ENCODE results near the gene PRICKLE1.

DNA sequence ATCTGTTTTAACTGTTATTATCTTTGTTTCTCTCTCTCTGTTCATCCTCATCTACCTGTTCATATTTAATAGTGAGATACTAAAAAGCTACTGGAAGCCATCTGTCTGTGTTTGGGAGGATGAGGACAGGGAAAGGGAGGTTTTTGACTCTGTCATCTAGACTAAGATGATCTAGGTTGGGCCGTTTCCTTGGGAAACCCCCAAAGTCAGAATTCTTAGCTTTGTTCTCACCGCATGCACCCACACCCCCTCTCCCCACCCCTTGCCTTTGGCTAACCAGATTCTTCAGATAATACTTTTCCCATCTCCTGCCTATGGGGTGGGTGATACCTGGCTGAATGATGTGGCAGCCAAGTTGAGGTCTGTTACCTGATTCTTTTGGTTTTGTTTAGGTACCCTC is 73.0 kb downstream of the PRICKLE1 start:
- TF ChIP-seq, protein P1, sequence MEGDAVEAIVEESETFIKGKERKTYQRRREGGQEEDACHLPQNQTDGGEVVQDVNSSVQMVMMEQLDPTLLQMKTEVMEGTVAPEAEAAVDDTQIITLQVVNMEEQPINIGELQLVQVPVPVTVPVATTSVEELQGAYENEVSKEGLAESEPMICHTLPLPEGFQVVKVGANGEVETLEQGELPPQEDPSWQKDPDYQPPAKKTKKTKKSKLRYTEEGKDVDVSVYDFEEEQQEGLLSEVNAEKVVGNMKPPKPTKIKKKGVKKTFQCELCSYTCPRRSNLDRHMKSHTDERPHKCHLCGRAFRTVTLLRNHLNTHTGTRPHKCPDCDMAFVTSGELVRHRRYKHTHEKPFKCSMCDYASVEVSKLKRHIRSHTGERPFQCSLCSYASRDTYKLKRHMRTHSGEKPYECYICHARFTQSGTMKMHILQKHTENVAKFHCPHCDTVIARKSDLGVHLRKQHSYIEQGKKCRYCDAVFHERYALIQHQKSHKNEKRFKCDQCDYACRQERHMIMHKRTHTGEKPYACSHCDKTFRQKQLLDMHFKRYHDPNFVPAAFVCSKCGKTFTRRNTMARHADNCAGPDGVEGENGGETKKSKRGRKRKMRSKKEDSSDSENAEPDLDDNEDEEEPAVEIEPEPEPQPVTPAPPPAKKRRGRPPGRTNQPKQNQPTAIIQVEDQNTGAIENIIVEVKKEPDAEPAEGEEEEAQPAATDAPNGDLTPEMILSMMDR (conservative IDR thresholded peaks at IDR 0.05; ENCODE audit: low read length): no peak
- TF ChIP-seq EZH2phosphoT487 (IDR thresholded peaks at IDR 0.05; ENCODE audit: borderline replicate concordance, low read depth, low read length): no peak
